Cerebellar nuclear complex (tissue), 1 donor: ENCODE data around the gene LRP1.
A peak's percentile ranks its signal among the peaks of the same experiment; 100 is the strongest.

ENCODE experiments used
- DNase-seq, 2 experiments: peaks; one replicate each; lab custom pipeline; 2025; lab: John Stamatoyannopoulos, UW

LRP1 gene

GRCh38 chr12:57135527-57136326, 7.4 kb downstream of the LRP1 start:
- DNase-seq, result no peak

GRCh38 chr12:57138526-57139272, 10.4 kb downstream of the LRP1 start:
- no peak for DNase-seq

- no peak for DNase-seq
These were observed 11.7 kb downstream of the LRP1 start for GRCh38 chr12:57139796-57140649.

- DNase-seq, result no peak
These were observed 13.0 kb downstream of the LRP1 start for GRCh38 chr12:57141249-57141648.

GRCh38 chr12:57142121-57142520, 13.8 kb downstream of the LRP1 start:
- DNase-seq, result no peak

GRCh38 chr12:57142727-57143126, 14.4 kb downstream of the LRP1 start:
- no peak for DNase-seq

GRCh38 chr12:57143454-57143853, 15.2 kb downstream of the LRP1 start:
- no peak for DNase-seq

GRCh38 chr12:57145460-57146059, 17.3 kb downstream of the LRP1 start:
- no peak for DNase-seq

- DNase-seq, result no peak
These were observed 17.8 kb downstream of the LRP1 start for GRCh38 chr12:57146092-57146491.

GRCh38 chr12:57146961-57147944, 19.0 kb downstream of the LRP1 start, which contains the start of gene LRP1-AS:
Gene LRP1-AS, minus strand, starts transcription at chr12:57147619.
- DNase-seq, result no peak

GRCh38 chr12:57148469-57149244, 20.4 kb downstream of the LRP1 start:
- DNase-seq, result no peak

- no peak for DNase-seq
These were observed 21.1 kb downstream of the LRP1 start for GRCh38 chr12:57149245-57149900.

GRCh38 chr12:57150400-57151000, 22.2 kb downstream of the LRP1 start:
- DNase-seq, result no peak

GRCh38 chr12:57151741-57152630, 23.7 kb downstream of the LRP1 start:
- DNase-seq, result peak; percentile 38 to 78

GRCh38 chr12:57152639-57153038, 24.4 kb downstream of the LRP1 start:
- DNase-seq, result no peak

- no peak for DNase-seq
These were observed 25.2 kb downstream of the LRP1 start for GRCh38 chr12:57153415-57153997.

GRCh38 chr12:57154076-57154475, 25.8 kb downstream of the LRP1 start:
- DNase-seq, result no peak
